Activated CD8-positive, alpha-beta memory T cell treated with anti-CD3 and anti-CD28 coated beads, Interleukin-2, amount 50 U/mL, for 4 hours (primary cell): ENCODE results near the gene UBR7.
"Not testable (repeated sequence)": the region's sequence is repeated elsewhere in the genome, so short reads cannot be mapped to it uniquely, and the experiment has no call there.

Experiments
- DNase-seq: peaks from one replicate; pipeline ENCODE4 v3.0.0-alpha.2; 2020

Gene UBR7, protein sequence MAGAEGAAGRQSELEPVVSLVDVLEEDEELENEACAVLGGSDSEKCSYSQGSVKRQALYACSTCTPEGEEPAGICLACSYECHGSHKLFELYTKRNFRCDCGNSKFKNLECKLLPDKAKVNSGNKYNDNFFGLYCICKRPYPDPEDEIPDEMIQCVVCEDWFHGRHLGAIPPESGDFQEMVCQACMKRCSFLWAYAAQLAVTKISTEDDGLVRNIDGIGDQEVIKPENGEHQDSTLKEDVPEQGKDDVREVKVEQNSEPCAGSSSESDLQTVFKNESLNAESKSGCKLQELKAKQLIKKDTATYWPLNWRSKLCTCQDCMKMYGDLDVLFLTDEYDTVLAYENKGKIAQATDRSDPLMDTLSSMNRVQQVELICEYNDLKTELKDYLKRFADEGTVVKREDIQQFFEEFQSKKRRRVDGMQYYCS

DNA sequence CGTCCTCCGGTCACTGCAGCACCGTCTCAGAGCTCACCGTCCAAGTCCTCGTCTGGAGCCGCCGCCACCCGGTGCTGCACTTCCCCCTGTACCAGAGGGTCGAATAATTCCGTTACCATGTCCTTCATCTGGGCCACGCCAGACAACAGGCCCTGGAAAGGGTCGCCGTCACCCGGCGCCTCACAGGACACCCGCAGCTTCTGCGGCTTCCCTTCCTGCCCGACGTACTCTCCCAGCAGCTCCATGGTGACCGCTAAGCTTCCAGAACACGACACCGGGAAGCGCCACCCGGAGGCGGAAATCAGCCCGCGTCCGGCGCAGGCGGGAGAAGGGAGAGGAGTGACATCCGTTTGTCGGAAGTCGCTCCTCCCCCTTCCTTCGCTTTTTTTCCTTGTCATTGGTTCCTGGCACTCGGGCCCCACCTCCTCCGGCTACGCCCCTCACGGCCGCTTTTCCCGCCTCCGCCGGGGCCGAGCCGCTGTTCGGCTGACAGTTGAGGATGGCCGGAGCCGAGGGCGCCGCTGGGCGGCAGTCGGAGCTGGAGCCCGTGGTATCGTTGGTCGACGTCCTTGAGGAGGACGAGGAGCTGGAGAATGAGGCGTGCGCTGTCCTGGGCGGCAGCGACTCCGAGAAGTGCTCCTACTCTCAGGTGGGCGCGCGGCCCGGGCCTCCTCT is at the start of gene UBR7, which contains the start of gene GON7:
UBR7 (plus strand) TSS at position 464 of the 675 bp plus-strand sequence; CDS start at position 500, 36 bp downstream.
GON7 (minus strand) TSS at position 273 of the 675 bp plus-strand sequence; CDS start at position 245, 28 bp downstream.
- DNase-seq: peak; percentile 83

- not testable (repeated sequence) for DNase-seq
These were observed 48.7 kb upstream of the UBR7 start for GRCh38 chr14:93158349-93158748.

GRCh38 chr14:93159625-93160352 is 47.3 kb upstream of the UBR7 start:
- not testable (repeated sequence) for DNase-seq

GRCh38 chr14:93160353-93160801 is 46.7 kb upstream of the UBR7 start:
- DNase-seq: no peak

DNA sequence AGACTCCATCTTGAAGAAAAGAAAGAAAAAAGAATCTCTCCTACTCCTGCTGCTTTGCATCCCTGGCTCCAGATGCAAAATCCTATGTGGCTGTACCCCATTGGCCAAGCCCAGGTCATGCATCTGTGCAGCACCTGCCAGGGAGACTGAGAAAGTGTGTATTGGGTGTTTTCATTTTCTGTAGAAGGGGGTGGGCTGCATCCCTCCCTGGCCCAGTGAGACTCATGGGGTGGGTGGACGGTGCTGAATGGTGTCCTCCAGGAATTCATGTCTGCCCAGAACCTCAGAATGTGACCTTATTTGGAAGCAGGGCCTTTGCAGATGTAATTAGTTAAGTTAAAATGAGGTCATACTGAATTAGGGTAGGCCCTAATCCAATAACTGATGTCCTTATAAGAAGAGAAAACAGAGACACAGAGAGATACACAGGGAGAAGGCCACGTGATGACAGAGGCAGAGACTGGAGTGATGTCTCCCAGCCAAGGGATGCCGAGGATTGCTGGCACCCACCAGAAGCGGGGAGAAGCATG is 45.6 kb upstream of the UBR7 start:
- DNase-seq: no peak

GRCh38 chr14:93163564-93163963 is 43.5 kb upstream of the UBR7 start:
- no peak for DNase-seq

- DNase-seq: not testable (repeated sequence)
These were observed 41.5 kb upstream of the UBR7 start for GRCh38 chr14:93165271-93166265.

GRCh38 chr14:93168610-93169009 is 38.4 kb upstream of the UBR7 start:
- DNase-seq: not testable (repeated sequence)

DNA sequence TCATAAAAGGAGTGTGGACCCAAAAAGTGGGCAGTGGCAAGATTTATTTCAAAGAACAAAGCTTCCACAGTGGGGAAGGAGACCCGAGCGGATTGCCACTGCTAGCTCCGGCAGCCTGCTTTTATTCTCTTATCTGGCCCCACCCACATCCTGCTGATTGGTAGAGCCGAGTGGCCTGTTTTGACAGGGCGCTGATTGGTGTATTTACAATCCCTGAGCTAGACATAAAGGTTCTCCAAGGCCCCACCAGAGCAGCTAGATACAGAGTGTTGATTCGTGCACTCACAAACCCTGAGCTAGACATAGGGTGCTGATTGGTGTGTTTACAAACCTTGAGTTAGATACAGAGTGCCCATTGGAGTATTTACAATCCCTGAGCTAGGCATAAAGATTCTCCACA is 37.4 kb upstream of the UBR7 start:
- not testable (repeated sequence) for DNase-seq

- not testable (repeated sequence) for DNase-seq
These were observed 36.9 kb upstream of the UBR7 start for GRCh38 chr14:93170141-93170540.

DNA sequence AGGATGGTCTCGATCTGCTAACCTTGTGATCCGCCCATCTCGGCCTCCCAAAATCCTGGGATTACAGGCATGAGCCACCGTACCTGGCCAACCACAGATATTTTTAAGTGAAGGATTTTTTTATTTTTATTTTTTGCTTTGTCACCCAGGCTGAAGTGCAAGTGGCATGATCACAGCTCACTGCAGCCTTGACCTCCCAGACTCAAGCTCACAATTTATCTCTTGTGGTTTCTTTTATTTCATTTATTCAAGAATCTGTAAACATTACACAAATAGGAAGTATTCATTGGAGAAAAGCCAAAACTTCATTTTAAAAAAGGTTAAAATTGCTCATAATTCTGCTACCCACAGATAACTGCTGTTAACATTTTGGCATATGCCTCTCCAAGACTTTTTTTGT is 35.7 kb upstream of the UBR7 start:
- DNase-seq: no peak

DNA sequence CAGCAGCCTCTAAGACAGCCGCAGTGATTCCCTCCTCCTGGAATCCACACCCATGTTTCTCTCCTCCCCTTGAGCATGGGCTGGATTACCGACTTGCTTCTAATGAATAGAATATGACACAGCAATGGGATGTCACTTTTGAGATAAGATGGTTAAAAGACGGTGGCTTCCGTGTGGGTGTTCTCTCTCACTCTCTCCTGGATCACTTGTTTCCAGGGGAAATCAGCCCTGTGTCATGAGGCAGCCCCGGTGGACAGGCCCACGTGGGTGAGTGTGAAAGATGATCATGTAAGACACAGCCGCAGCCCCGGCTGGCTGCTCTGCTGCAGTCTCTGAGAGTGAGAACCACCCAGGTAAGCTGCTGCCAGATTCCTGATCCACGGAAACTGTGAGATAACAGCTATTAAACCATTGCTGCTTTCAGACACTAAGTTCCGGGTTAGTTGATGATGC is 33.1 kb upstream of the UBR7 start:
- no peak for DNase-seq

DNA sequence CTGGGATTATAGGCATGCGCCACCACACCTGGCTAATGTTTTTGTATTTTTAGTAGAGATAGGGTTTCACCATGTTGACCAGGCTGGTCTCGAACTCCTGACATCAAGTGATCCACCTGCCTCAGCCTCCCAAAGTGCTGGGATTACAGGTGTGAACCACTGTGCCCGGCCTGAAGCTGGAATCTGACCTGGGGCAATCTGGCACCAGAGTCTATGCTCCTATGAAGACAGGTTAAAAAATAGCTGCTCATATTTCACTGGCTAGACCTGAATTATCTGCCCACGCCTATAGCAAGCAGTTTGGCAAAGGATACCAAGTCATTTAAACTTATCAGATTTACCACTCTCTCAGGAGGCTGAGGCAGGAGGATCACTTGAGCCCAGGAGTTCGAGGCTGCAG is 32.3 kb upstream of the UBR7 start:
- not testable (repeated sequence) for DNase-seq

- DNase-seq: no peak
These were observed 31.6 kb upstream of the UBR7 start for GRCh38 chr14:93175492-93175891.

DNA sequence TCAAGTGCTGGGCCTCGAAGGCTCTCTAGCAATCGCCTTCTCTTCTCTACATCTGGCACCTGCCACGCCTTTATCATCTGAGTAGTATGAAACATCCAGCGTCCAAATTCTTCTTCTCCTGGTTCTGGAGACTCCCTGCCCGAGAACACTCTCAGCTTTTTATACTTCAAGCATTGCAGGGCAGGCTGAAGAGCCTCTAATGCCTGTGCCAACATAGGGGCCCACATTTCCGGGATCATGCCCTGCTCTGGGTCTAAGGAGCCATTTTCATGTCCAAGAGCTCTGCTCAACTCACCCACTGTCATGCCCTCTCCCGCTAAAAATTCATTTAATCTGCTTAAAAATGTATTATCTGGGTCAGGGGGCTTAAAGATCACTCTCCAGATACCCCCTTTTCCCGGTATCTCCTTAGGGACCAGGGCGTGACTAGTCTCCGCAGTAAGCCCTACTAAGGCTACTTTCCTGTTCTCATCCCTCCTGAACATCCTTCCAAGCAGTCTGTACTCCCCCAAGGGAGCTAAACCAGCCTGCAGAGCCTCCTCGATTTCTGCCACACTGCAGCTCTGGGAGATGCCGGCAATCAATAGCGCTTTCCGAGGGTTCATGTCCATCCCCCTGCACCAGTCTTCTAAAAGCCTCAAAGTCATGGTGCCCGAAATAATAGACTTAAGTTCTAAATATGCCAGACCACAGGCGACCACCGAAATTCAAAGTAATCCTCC is 23.3 kb upstream of the UBR7 start:
- DNase-seq: no peak

GRCh38 chr14:93184391-93185348 is 22.4 kb upstream of the UBR7 start, which contains the start of the genes LYSET and MOAP1:
LYSET (plus strand) TSS chr14:93185317; CDS start chr14:93185406, 89 bp downstream.
MOAP1 (minus strand) TSS chr14:93184897; CDS start chr14:93184242, 655 bp downstream.
- DNase-seq: peak; percentile 86

DNA sequence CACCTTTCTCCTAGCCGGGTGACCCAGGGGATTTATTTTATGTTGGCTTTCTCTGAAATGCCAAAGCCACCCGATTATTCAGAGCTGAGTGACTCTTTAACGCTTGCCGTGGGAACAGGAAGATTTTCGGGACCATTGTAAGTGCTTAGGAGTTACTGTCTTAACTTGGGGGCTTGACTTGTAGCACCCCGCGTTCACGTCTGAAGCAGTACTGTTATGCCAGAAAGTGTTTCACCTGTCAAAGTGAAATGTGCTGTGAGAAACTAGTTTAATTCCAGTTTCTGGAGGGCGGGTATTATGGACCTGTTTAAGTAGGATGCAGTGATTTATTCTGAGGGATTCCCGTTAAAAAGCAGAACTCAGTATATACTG is 21.7 kb upstream of the UBR7 start:
- no peak for DNase-seq

- no peak for DNase-seq
These were observed 20.6 kb upstream of the UBR7 start for GRCh38 chr14:93186466-93186865.

GRCh38 chr14:93186956-93187355 is 20.1 kb upstream of the UBR7 start:
- no peak for DNase-seq
